ENCODE results near the gene RABEP2.
A peak's percentile ranks its signal among the peaks of the same experiment; 100 is the strongest.
"Not testable (repeated sequence)": the region's sequence is repeated elsewhere in the genome, so short reads cannot be mapped to it uniquely, and the experiment has no call there.

RABEP2 gene

GRCh38 chr16:28901862-28902261, 23.2 kb downstream of the RABEP2 start:
- no peak for DNase-seq

DNA sequence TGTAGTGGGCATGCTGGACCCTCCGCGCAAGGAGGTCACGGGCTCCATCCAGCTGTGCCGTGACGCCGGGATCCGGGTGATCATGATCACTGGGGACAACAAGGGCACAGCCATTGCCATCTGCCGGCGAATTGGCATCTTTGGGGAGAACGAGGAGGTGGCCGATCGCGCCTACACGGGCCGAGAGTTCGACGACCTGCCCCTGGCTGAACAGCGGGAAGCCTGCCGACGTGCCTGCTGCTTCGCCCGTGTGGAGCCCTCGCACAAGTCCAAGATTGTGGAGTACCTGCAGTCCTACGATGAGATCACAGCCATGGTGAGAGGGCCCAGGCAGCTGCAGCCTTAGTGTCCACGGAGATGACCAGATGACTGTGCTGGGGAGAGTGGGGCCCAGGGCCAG, 24.4 kb downstream of the RABEP2 start:
- no peak for DNase-seq

DNA sequence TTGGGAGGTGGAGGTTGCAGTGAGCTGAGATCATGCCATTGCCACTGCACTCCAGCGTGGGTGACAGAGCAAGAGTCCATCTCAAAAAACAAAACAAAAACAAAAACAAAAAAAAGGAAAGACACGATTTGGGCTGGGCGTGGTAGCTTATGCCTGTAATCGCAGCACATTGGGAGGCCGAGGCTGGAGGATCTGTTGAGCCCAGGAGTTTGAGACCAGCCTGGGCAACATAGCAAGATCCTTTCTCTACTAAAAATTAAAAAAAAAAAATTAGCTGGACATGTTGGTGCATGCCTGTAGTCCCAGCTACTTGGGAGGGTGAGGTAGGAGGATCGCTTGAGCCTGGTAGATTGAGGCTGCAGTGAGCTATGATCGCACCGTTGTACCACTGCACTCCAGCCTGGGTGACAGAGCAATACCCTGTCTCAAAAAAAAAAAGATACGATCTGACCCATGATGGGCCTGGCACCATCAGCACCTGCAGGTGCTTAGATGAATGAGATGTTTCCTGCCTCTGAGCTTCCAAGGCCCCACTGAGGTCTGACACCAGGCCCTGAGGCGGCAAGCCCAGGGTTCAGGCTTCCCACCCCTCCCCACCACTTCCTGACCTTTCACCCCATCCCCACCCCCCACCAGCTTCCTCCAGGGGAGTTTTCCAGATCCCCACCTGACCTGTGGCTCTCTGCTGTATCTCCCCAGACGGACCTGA, 25.0 kb downstream of the RABEP2 start:
- no peak for DNase-seq

DNA sequence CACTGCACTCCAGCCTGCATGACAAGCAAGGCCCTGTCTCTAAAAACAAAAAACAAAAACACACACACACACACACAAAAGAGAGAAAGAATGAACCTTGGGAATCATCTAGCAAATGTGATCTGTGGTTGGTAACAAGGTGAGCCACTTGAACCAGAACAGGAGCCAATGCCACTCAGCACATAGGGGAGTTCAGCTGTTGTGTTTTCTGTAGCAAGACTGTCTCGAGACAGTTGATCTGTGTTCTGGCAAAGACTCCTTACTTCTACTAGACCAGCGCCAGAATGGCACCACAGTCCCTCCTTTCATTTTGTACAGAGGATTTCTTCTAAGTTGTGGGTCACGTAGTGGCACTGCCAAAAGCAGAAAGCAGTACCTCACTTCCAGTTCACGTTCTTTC, 26.1 kb downstream of the RABEP2 start:
- no peak for DNase-seq

- no peak for DNase-seq
These were observed 26.8 kb downstream of the RABEP2 start for GRCh38 chr16:28898266-28898665.

DNA sequence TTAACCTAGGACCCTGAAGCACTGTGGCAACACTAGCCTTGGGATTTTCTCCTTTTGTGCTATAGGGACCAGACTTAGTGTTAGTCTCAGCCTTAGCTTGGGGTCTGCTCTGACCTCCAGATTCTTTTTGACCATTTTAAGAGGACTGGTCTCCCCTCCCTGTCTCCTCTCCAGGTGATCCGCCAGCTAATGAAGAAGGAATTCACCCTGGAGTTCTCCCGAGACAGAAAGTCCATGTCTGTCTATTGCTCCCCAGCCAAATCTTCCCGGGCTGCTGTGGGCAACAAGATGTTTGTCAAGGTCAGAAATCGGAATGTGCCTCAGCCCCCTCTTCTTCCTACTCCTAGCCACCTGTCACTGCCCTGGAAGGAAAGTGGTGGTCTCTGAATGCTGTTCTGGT, 27.2 kb downstream of the RABEP2 start:
- no peak for DNase-seq

- no peak for DNase-seq
These were observed 29.4 kb downstream of the RABEP2 start for GRCh38 chr16:28895609-28896008.

DNA sequence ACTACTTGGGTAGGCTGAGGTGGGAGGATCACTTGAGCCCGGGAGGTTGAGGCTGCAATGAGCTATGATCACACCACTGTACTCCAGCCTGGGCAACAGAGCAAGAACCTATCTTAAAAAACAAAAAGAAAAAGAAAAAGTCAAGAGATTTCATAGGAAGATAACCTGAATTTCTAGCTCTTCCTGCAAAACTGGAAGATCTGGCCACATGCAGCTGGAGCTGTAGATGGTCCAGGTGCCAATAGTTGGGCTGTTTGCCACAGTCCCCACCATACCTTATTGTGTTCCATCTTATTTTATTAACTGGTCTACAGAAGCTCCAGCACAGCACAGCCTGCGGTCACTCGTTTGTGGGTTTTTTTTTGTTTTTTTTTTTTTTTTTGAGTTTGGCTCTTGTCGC, 31.7 kb downstream of the RABEP2 start:
- DNase-seq = no peak

DNA sequence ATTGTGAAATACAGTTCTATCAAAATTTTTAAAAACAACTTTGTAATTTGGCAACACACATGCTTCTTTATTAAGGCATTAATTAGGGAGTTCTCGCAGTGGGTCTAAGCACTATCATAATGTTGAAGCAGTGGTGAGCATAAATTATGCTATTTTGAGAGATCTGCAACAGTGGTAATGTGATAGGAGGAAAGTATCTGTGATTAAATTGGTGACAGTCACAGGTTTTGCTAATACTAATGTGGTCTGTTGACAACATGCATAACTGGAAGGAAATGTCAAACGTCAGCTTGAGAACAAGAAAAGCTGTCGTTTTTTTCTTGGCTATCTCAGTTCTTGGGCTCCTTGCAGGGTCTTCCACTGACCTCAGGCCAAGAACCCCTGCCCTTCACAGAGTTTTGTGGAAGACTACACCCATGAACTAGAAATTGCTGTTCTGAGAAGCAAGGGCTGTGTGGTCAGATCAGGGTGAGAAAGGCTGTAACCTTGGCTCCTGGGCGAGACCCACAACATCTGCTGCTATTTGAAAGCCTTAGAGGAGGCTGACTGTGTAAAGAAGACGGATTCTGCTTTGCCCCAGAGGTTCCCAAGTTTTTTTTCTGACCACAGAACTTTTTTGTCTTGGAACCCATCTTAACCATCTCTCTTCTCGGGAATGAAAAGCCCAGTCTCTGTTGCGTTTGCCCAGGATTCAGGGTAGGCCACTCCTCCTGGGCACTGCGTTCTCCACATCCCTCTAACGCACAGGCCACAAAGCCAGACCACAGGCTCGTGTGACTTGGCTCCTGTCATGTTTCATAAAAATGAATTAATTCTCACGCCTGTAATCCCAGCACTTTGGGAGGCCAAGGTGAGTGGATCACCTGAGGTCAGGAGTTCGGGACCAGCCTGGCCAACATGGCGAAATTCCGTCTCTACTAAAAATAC, 32.8 kb downstream of the RABEP2 start:
- DNase-seq = no peak

- not testable (repeated sequence) for DNase-seq
These were observed 34.7 kb downstream of the RABEP2 start for GRCh38 chr16:28890355-28890754.

DNA sequence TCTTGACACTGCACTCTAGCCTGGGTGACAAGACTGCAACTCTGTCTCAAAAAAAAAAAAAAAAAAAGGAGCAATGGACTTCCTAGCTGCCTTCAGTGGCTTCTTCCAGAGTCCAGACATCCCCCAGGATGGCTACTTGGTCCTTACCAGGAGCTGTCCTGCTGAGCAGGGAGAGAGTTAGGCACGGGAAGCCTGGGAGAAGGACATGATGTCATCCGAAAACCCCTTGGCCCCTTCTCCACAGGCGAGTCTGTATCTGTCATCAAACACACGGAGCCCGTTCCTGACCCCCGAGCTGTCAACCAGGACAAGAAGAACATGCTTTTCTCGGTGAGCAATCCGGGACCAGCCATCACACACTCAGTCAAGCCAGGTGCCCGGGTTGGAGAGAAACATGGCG, 38.1 kb downstream of the RABEP2 start:
- no peak for DNase-seq

DNA sequence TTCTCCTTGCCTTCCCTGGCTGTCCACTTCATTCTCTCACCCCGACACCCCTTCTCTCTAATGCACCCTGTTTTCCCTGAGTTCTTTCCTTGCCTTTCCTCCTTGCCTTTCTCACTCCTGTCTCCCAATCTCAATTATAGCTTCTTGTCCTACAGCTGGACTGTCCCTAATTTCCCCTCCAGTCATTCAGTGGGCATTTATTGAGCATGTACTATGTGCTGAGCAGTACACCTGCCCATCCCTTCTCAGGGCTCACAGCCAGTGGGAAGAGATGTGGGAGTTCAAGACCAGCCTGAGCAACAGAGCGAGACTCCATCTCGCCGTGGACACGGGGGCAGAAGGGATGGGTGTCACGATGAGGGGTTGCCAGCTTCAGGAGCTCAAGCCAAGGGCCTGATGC, 41.0 kb downstream of the RABEP2 start:
- no peak for DNase-seq

DNA sequence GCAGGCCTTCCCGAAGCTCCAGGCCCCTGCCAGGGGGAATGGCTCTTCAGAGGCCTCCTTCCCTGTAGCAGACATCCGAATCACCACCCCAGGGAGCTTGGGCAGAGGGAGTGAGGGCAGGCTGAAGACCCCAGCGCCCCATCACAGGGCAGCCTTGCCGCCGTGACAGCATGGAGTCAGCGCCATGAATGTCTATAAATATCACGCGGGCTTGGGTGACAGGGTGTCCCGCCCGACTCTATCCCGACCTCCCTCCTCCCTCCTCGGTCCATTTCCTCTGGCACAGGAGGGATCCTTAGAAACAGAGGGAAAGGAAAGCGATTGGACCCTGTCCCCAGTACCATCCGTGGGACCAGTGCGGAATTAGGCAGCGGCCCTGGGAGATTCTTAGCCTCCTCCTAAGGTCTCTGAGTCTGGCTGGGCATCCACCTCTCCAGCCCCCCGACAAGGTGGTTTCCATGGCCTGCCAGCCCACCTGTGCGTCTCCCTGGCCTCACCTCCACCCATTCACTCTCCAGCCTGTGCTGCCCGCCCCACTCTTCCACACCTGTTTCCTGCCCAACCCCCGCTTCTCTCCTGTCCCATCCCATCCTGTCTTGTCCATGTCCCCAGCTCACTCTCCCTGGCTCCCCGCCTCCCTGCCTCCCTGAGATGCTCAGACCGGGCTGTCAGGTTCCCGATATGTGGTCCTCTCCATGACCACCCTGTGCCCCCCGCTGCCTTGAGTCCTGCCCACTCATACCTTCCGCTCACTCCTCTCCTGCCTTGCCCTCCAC, 41.6 kb downstream of the RABEP2 start:
- no peak for DNase-seq

DNA sequence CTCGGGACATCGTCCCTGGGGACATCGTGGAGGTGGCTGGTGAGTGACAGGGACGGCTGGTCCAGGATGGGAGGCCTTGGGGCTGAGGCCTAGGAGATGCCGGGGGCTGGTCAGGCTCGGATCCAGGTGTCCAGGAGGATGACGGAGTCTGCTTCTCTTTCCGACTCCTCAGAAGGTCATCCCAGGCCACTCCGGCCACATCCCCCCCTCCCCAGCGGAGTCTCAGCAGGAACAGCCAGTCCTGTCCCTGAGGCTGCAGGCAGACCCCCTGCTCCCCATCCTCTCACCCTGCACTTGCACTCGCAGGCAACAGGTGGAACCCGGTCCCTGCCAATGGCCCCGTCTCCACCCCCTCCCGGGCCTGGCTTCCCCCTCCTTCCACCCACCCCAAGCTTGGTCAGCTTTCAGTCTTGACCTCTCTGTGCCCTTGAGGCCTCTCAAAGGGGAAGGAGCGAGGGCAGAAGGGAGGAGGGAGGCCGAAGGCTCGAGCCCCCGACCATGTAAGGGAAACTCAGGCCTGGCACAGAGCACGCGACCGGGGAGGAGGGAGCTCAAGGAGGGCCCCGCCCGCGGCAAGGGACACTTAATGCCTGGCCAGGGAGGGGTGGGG, 42.4 kb downstream of the RABEP2 start:
- no peak for DNase-seq

DNA sequence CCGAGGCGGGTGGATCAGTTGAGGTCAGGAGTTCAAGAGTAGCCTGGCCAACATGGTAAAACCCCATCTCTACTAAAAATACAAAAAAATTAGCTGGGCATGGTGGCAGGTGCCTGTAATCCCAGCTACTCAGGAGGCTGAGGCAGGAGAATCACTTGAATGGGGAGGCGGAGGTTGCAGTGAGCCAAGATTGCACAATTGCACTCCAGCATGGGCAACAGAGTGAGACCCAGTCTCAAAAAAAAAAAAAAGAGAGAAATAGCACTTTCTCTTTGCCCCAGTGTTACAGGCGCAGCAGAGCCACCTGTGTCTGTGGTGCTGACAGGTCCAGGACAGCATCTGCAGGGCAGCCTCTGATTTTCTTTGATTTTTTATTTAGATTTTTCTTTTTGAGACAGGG, 43.5 kb downstream of the RABEP2 start:
- not testable (repeated sequence) for DNase-seq

GRCh38 chr16:28880955-28881354, 44.1 kb downstream of the RABEP2 start:
- DNase-seq = no peak

DNA sequence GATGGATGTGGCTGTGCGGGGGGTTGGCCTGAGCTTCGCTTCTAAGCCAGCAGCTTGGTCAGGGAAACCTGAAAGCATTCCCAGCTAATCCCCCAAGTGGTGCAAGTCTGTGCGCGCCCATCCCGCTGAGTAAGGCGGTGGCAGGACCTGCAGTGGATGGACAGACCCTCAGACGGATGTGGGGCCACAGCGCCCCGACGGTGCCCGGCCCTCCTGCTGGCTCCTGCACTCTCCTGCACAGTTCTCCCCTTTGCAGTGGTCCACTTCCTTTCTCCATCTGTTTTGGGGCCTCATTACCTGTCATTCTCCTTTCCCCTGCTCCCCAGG, 44.5 kb downstream of the RABEP2 start:
- no peak for DNase-seq

GRCh38 chr16:28879841-28880588, 45.0 kb downstream of the RABEP2 start:
- peak; percentile 86 to 91 for DNase-seq

DNA sequence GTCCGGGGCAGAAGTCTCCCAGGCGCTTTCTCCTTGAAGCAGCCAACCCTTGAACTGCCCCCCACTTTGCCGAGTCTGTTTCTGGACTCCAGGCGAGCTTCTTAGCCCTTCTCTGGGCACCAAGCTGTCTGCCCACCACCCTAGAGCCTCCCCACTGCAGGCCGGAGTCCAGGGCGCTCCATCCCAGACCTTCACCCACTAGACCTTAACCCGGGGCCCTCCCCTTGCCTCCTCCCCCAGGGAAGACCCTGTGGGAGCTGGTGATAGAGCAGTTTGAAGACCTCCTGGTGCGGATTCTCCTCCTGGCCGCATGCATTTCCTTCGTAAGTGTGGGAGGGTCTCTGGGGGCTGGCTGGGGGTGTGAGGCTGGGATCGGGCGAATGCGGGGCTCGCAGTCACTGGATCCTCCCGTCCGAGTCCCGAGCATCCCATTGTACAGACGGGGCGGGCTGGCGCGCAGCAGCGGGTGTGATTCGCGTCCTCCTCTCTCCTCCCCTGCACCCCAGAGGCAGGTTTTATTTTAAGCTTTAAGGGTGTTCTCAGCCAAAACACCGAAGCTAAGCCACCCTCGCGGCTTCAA, 45.7 kb downstream of the RABEP2 start:
- DNase-seq = no peak

- no peak for DNase-seq
These were observed 46.7 kb downstream of the RABEP2 start, which contains the start of gene ATP2A1 for GRCh38 chr16:28878083-28878926. Gene ATP2A1, plus strand, starts transcription at chr16:28878488. Its CDS starts 184 bp downstream, at chr16:28878672.

GRCh38 chr16:28877655-28878000, 47.4 kb downstream of the RABEP2 start:
- no peak for DNase-seq
